ENCODE results near the gene NR4A1. TPM values are rescaled to one million over a fixed set of nuclear protein-coding genes. Genes with fewer than 3 reads are reported as not detected.

NR4A1 gene
- total and polyA plus RNA-seq, 7 experiments from 2014 or later = 0.28 to 279 (median 1.1) TPM

DNA sequence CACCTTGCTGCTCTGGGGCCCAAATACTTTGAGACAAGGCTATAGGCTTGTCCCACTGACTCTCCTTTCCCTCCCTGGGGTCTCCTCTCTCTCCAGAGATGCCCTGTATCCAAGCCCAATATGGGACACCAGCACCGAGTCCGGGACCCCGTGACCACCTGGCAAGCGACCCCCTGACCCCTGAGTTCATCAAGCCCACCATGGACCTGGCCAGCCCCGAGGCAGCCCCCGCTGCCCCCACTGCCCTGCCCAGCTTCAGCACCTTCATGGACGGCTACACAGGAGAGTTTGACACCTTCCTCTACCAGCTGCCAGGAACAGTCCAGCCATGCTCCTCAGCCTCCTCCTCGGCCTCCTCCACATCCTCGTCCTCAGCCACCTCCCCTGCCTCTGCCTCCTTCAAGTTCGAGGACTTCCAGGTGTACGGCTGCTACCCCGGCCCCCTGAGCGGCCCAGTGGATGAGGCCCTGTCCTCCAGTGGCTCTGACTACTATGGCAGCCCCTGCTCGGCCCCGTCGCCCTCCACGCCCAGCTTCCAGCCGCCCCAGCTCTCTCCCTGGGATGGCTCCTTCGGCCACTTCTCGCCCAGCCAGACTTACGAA is 3.1 kb downstream of the NR4A1 start:
- Mint-ChIP-seq H3K36me3 (peaks cover 0 to under 1% (median 0%) of the 10 kb centered on the region in 5 donors), H3K4me3 (no peak overlapping the region), H3K9me3 (peaks cover 0 to 2% (median 0%) of the 10 kb centered on the region in 11 donors), H3K27ac (peak overlapping the region in 4 of 9 donors; percentile 44 to 75 (median 51)), H3K4me1 (peaks cover 19 to 37% (median 33%) of the 10 kb centered on the region in 7 donors), H3K27me3 (peaks cover 0 to 7% (median 0%) of the 10 kb centered on the region in 5 donors)
- DNase-seq (no peak), ATAC-seq (no peak)
- no peaks in the 10 kb centered on the region for H3K27me3 ChIP-seq (ENCODE audit: control insufficient read depth in 2 of 2, insufficient read depth in 2 of 2, low read length in 2 of 2)
- no peaks in the 10 kb centered on the region for H3K9me3 ChIP-seq (ENCODE audit: control insufficient read depth in 2 of 3, low read length in 3 of 3)
- POLR2A ChIA-PET = no interaction called here
- no peak overlapping the region for H3K4me3 ChIP-seq (ENCODE audit: low read length)
- peaks cover 0 to 31% (median 0%) of the 10 kb centered on the region in 3 experiments for H3K36me3 ChIP-seq (ENCODE audit: control insufficient read depth in 2 of 3, insufficient read depth in 3 of 3, low read length in 3 of 3)
- H3K4me1 ChIP-seq (ENCODE audit: control insufficient read depth in 2 of 2, insufficient read depth in 2 of 2, low read length in 2 of 2) = peaks cover 21 to 22% of the 10 kb centered on the region in 2 donors
- intact Hi-C loops (cut with micrococcal nuclease) = loop anchor here (5.0 to 10.0 kb wide), 3 partner anchors 660 to 1970 kb away; partner anchors contain the start of genes EIF4B (in 1 of the 2), GALNT6 (in 1 of the 2) and SMARCD1 (in 1 of the 2)
- no peak overlapping the region for H3K27ac ChIP-seq (ENCODE audit: low read depth, low read length)
- CTCF ChIA-PET = interaction anchor here (1.2 kb wide), 1 partner anchor 31 kb away, joined by 3 read pairs; no protein-coding TSS in a partner anchor

DNA sequence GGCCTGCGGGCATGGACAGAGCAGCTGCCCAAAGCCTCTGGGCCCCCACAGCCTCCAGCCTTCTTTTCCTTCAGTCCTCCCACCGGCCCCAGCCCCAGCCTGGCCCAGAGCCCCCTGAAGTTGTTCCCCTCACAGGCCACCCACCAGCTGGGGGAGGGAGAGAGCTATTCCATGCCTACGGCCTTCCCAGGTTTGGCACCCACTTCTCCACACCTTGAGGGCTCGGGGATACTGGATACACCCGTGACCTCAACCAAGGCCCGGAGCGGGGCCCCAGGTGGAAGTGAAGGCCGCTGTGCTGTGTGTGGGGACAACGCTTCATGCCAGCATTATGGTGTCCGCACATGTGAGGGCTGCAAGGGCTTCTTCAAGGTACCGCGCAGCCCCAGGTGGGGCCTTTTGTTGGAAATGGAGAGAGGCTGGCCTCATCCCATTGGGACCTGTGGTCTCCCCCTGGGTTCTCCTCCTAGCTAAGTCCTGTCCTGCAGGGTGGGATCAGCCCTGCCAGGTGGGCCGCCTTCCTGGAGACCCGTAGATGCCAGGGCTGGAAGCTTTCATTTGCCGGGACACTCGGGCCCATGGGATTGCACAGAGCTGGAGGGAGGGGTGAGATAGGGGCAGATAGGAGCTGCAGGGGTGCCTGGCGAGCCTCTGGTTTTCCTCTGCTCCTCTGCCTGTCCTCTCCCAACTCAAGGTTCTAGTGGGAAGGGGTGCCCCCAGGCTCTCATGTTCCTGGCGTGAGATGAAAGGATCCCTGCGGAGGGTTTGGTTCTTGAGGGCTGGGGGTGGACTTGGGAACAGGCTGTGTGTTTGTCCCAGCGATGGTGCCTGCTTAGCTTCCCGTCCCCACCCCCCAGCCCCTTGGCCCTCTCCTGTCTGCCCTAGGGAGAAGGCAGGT is 3.8 kb downstream of the NR4A1 start:
- Mint-ChIP-seq H3K36me3 (no peaks in the 10 kb centered on the region), H3K4me3 (no peak overlapping the region), H3K4me1 (peaks cover 12 to 30% (median 25%) of the 10 kb centered on the region in 7 donors), H3K9me3 (no peaks in the 10 kb centered on the region), H3K27me3 (no peaks in the 10 kb centered on the region), H3K27ac (peak overlapping the region in 2 of 9 donors; percentile 10 to 75)
- intact Hi-C loops (cut with micrococcal nuclease) = loop anchor here (5.0 to 10.0 kb wide), 3 partner anchors 660 to 1970 kb away; partner anchors contain the start of genes EIF4B (in 1 of the 2), GALNT6 (in 1 of the 2) and SMARCD1 (in 1 of the 2)
- Histone ChIP-seq H3K27ac (ENCODE audit: low read depth, low read length) (no peak overlapping the region), H3K9me3 (ENCODE audit: control insufficient read depth in 2 of 3, low read length in 3 of 3) (no peaks in the 10 kb centered on the region), H3K27me3 (ENCODE audit: control insufficient read depth in 2 of 2, insufficient read depth in 2 of 2, low read length in 2 of 2) (no peaks in the 10 kb centered on the region), H3K4me3 (ENCODE audit: low read length) (no peak overlapping the region), H3K36me3 (ENCODE audit: control insufficient read depth in 2 of 3, insufficient read depth in 3 of 3, low read length in 3 of 3) (peaks cover 0 to 31% (median 0%) of the 10 kb centered on the region in 3 experiments), H3K4me1 (ENCODE audit: control insufficient read depth in 2 of 2, insufficient read depth in 2 of 2, low read length in 2 of 2) (peaks cover 18 to 20% of the 10 kb centered on the region in 2 donors)
- DNase-seq (no peak), ATAC-seq (no peak)
- ChIA-PET CTCF (interaction anchor here (0.7 to 1.2 kb wide), 2 partner anchors 32 to 162 kb away, joined by 3 read pairs; no protein-coding TSS in a partner anchor), POLR2A (interaction anchor here (2.1 kb wide), 1 partner anchor 15 kb away, joined by 7 read pairs; the partner anchor contains the start of gene ATG101)

DNA sequence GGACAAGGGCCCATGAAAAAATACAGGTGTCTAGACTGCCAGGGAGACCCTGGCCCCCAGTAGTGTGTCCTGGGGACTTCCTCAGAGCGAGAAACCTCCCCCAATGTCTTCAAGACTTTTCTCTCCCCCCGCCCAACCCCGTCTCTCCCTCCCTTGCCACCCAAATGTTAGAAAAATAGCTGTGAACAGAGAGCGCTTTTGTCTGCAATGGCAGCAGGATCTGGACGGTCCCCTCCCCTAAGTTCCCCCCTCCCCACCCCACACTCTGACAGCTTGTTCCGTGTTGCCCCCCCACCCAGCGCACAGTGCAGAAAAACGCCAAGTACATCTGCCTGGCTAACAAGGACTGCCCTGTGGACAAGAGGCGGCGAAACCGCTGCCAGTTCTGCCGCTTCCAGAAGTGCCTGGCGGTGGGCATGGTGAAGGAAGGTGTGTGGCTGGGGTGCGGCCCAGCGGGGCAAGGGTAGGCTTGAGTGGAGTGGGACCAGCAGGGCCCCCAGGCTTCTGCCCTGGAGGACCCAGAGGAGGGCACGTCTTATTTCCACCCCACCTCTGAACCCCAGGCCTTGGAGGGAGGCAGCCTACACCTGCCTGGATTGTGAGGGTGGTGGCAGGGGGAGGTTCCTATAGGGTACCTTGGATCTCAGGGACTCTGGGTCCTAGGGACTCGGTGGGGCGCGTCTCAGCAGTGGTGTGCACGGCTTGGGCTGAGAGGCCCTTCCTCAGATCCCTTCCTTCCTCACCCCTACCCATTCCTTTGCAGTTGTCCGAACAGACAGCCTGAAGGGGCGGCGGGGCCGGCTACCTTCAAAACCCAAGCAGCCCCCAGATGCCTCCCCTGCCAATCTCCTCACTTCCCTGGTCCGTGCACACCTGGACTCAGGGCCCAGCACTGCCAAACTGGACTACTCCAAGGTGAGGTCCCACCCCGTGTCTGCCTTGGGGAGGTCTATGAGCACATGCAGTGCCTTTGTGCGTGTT is 4.8 kb downstream of the NR4A1 start:
- no peak overlapping the region for H3K4me3 ChIP-seq (ENCODE audit: low read length)
- peaks cover 6 to 25% (median 21%) of the 10 kb centered on the region in 7 donors for H3K4me1 Mint-ChIP-seq
- H3K27me3 ChIP-seq (ENCODE audit: control insufficient read depth in 2 of 2, insufficient read depth in 2 of 2, low read length in 2 of 2) = no peaks in the 10 kb centered on the region
- H3K27ac Mint-ChIP-seq = peak overlapping the region in 3 of 9 donors; percentile 10 to 53 (median 52)
- H3K4me1 ChIP-seq (ENCODE audit: control insufficient read depth in 2 of 2, insufficient read depth in 2 of 2, low read length in 2 of 2) = peaks cover 10 to 15% of the 10 kb centered on the region in 2 donors
- H3K27me3 Mint-ChIP-seq = no peaks in the 10 kb centered on the region
- ATAC-seq (no peak), DNase-seq (no peak)
- ChIA-PET POLR2A (interaction anchor here (2.1 kb wide), 1 partner anchor 14 kb away, joined by 7 read pairs; the partner anchor contains the start of gene ATG101), CTCF (no interaction called here)
- H3K9me3 ChIP-seq (ENCODE audit: control insufficient read depth in 2 of 3, low read length in 3 of 3) = no peaks in the 10 kb centered on the region
- H3K4me3 Mint-ChIP-seq = no peak overlapping the region
- no peaks in the 10 kb centered on the region for H3K36me3 Mint-ChIP-seq
- H3K9me3 Mint-ChIP-seq = no peaks in the 10 kb centered on the region
- peaks cover 0 to 31% (median 0%) of the 10 kb centered on the region in 3 experiments for H3K36me3 ChIP-seq (ENCODE audit: control insufficient read depth in 2 of 3, insufficient read depth in 3 of 3, low read length in 3 of 3)
- no peak overlapping the region for H3K27ac ChIP-seq (ENCODE audit: low read depth, low read length)
- intact Hi-C loops (cut with micrococcal nuclease) = loop anchor here in 1 of 2 donors (10.0 kb wide), 2 partner anchors 661 to 1971 kb away; partner anchors contain the start of genes GALNT6 and SMARCD1

GRCh38 chr12:52056801-52057637 is 5.8 kb downstream of the NR4A1 start:
- Histone ChIP-seq H3K4me3 (ENCODE audit: low read length) (no peak overlapping the region), H3K4me1 (ENCODE audit: control insufficient read depth in 2 of 2, insufficient read depth in 2 of 2, low read length in 2 of 2) (peaks cover 6 to 11% of the 10 kb centered on the region in 2 donors), H3K9me3 (ENCODE audit: control insufficient read depth in 2 of 3, low read length in 3 of 3) (no peaks in the 10 kb centered on the region), H3K27me3 (ENCODE audit: control insufficient read depth in 2 of 2, insufficient read depth in 2 of 2, low read length in 2 of 2) (no peaks in the 10 kb centered on the region), H3K27ac (ENCODE audit: low read depth, low read length) (no peak overlapping the region), H3K36me3 (ENCODE audit: control insufficient read depth in 2 of 3, insufficient read depth in 3 of 3, low read length in 3 of 3) (peaks cover 0 to 31% (median 0%) of the 10 kb centered on the region in 3 experiments)
- intact Hi-C loops (cut with micrococcal nuclease) = loop anchor here in 1 of 2 donors (10.0 kb wide), 2 partner anchors 662 to 1972 kb away; partner anchors contain the start of genes GALNT6 and SMARCD1
- no peak for DNase-seq
- ChIA-PET CTCF (no interaction called here), POLR2A (interaction anchor here (2.1 kb wide), 1 partner anchor 13 kb away, joined by 7 read pairs; the partner anchor contains the start of gene ATG101)
- Mint-ChIP-seq H3K27me3 (no peaks in the 10 kb centered on the region), H3K27ac (peak overlapping the region in 2 of 9 donors; percentile 52 to 53), H3K4me1 (peaks cover 3 to 16% (median 12%) of the 10 kb centered on the region in 7 donors), H3K4me3 (no peak overlapping the region), H3K36me3 (no peaks in the 10 kb centered on the region), H3K9me3 (no peaks in the 10 kb centered on the region)
- no peak for ATAC-seq

GRCh38 chr12:52057638-52058576 is 6.7 kb downstream of the NR4A1 start:
- Mint-ChIP-seq H3K27me3 (no peaks in the 10 kb centered on the region), H3K36me3 (no peaks in the 10 kb centered on the region), H3K4me3 (no peak overlapping the region), H3K4me1 (peaks cover 0 to 7% (median 3%) of the 10 kb centered on the region in 7 donors), H3K9me3 (no peaks in the 10 kb centered on the region), H3K27ac (peak overlapping the region in 2 of 9 donors; percentile 49 to 52)
- Histone ChIP-seq H3K36me3 (ENCODE audit: control insufficient read depth in 2 of 3, insufficient read depth in 3 of 3, low read length in 3 of 3) (peaks cover 0 to 31% (median 0%) of the 10 kb centered on the region in 3 experiments), H3K9me3 (ENCODE audit: control insufficient read depth in 2 of 3, low read length in 3 of 3) (no peaks in the 10 kb centered on the region), H3K4me1 (ENCODE audit: control insufficient read depth in 2 of 2, insufficient read depth in 2 of 2, low read length in 2 of 2) (peaks cover 0 to 2% of the 10 kb centered on the region in 2 donors), H3K4me3 (ENCODE audit: low read length) (no peak overlapping the region), H3K27ac (ENCODE audit: low read depth, low read length) (no peak overlapping the region), H3K27me3 (ENCODE audit: control insufficient read depth in 2 of 2, insufficient read depth in 2 of 2, low read length in 2 of 2) (no peaks in the 10 kb centered on the region)
- intact Hi-C loops (cut with micrococcal nuclease) = loop anchor here in 1 of 2 donors (10.0 kb wide), 2 partner anchors 663 to 1973 kb away; partner anchors contain the start of genes GALNT6 and SMARCD1
- POLR2A ChIA-PET = no interaction called here
- CTCF ChIA-PET = no interaction called here
- no peak for ATAC-seq
- no peak for DNase-seq
